Lower leg skin (tissue), 3 donors: ENCODE measurements around the gene MINDY4.

Experiments
- CTCF ChIP-seq, 3 donors: fragments of 450-650 bp; IDR thresholded peaks; one replicate each; pipeline ENCODE4 v1.5.1; 2016; ENCODE audit warnings: antibody characterized with exemption in 3 of 3, mild to moderate bottlenecking in 3 of 3, moderate library complexity in 2 of 3
- POLR2A ChIP-seq, 2 donors: fragments of 450-650 bp; IDR thresholded peaks; one replicate each; pipeline ENCODE4 v1.6.1; 2016 to 2017; ENCODE audit warnings: antibody characterized with exemption in 2 of 2, mild to moderate bottlenecking in 1 of 2, moderate library complexity in 1 of 2

DNA sequence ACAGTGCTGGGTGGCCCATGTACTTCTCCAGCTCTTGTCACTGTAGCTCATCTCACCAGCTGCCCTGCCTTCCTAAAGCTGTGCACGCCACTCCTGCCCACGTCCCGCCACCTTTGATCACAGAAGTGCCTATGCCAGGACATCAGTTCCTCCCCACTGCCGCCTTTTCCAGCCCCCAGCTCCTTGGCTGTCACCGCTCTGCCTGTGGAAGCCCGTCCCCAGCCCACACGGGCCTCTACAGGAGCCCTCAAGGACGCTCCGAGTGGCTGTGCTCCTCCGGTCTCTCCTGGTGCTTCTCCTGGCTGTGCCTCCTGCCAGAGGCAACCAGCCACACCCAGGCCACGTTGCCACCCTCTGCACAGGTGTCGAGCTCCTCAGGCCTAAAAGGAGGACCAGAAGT is 38.6 kb upstream of the MINDY4 start:
- TF ChIP-seq POLR2A (IDR thresholded peaks at IDR 0.05) = no peak
- no peak for TF ChIP-seq CTCF (IDR thresholded peaks at IDR 0.05)
